HL-60/S4 treated with retinoic acid at 250 ng/mL for 4 days and 3 days (cell line): ENCODE measurements around the gene SLK.

Experiments
- in situ Hi-C: fragments of 300-500 bp; cut with MboI; formaldehyde crosslinking; loops from 2 replicates; pipeline ENCODE4 v1.7.0; 2022; ENCODE audit warnings: low sequenced_read_pairs

The SLK gene

GRCh38 chr10:104045151-104046089, 78.5 kb downstream of the SLK start:
- in situ Hi-C loops: no loop called here

- in situ Hi-C loops: no loop called here
Measured at GRCh38 chr10:104046651-104047050, 79.7 kb downstream of the SLK start.

- in situ Hi-C loops: no loop called here
Measured at GRCh38 chr10:104049504-104050250, 82.7 kb downstream of the SLK start.

DNA sequence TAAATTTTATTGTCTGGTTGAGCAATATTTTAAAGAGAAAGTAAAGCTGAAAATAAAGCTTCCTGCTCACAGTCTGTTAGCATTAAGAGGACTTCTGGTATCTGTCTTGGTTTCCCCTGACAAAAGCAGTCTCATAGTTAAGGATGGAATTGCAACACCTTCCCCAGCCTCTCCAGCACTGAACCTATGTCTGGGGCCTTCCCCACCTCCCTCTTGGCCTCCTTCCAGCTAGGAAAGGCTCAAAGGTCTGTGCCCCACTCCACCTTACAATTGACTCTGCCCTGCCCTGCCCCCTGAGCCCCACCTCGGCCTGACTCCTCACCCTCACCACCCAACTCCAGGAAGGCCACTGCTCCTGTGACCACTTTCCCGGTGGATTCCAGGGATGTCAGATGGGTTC, 85.5 kb downstream of the SLK start:
- in situ Hi-C loops: no loop called here

DNA sequence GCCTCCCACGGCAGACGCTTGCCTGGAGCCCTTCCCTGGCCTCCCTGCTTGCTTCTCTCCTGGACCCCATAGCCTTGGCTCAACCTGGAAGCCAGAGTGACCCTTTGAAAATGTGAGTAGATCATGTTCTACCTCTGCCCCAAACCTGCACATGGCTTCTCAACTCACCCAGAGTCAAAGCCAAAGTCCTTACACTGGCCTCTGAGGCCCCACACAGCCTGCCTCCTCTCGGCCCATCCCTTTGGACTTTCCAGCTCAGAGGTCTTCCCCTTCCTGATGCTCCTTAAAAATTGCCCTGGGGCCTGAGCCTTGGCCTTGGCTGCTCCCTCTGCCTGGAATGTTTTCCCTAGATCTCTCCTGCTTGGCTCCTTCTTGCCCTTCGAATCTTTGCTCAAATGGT, 86.3 kb downstream of the SLK start:
- in situ Hi-C loops: no loop called here

DNA sequence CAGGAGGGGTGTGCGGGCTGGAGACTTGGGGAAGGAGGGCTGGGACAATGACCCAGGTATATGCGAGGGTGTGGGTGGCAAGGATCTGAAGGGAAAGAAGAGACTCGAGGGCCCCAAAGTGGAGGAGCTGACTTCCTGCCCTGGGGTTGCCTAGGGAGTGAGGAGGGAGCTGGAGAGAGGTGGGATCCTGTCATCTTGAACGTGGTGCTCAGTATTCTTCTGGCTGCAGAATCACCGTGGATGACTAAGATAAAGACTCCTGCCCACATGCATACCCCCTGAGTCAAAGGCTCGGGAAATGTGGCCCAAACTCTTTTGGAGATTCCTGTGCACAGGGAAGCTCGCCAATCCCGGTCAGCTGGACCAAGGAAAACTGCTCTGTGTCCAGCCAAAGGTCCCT, 87.5 kb downstream of the SLK start:
- in situ Hi-C loops: no loop called here

- in situ Hi-C loops: no loop called here
Measured at GRCh38 chr10:104056619-104057273, 89.8 kb downstream of the SLK start.

GRCh38 chr10:104057717-104058116, 90.8 kb downstream of the SLK start:
- in situ Hi-C loops: no loop called here

GRCh38 chr10:104059364-104059763, 92.4 kb downstream of the SLK start:
- in situ Hi-C loops: no loop called here

DNA sequence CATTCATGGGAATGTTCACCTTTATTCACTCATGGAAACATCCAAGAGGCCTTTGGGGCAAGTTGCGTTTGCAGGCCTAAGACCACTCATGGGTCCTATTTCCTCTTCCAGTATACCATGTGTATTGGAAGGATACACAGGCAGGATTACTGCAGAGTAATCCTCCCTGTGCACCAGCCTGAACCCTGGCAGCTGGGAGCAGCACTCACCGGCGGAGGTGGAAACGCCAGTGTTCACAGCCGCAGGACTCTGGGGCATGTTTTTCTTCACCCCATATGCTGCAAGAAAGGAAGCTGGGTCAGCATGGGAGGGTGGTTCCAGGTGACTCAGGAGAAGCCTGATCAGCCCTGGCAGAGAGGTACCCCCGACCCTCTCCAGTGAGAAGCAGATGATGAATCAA, 94.3 kb downstream of the SLK start:
- in situ Hi-C loops: no loop called here

DNA sequence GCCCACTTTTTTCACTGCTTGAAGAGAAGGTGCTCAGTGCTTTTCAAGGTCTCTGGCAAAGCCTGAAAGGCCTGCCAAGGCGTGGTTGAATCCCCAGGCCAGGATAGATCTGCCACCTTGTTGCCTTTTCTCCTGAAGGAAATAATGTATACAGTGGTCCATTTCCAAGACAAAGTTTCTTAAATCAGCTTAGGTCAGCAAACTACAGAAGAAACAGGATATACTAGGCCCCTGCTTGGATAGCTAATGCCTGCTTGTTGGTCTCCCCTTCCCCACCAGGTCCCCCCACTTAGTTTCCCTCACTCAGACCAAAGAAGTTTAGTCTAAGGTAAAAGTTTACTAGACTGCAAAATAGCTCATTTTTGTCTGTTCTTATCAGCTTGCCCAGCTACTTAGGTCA, 98.8 kb downstream of the SLK start:
- in situ Hi-C loops: no loop called here

- in situ Hi-C loops: no loop called here
Measured at GRCh38 chr10:104066945-104067344, 100.0 kb downstream of the SLK start.

DNA sequence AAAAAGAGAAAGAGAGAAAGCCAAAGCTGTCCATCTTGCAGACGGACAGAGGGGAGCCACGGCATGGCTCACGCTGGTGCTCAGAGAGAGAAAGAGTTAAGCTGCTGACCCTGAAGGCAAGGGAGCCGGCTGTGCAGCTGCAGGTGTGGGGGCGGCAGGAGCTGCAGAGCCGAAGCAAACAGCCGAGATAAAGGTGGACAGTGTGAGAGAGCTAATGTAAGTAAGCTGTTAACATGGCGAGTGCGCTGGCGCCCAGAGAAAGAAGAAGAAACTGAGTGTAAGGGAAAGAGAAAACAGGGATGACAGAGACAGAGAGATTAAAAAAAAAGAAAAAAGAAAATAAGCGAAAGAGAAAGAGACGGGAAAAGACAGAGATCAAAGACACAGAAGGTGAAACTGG, 100.6 kb downstream of the SLK start:
- in situ Hi-C loops: no loop called here

DNA sequence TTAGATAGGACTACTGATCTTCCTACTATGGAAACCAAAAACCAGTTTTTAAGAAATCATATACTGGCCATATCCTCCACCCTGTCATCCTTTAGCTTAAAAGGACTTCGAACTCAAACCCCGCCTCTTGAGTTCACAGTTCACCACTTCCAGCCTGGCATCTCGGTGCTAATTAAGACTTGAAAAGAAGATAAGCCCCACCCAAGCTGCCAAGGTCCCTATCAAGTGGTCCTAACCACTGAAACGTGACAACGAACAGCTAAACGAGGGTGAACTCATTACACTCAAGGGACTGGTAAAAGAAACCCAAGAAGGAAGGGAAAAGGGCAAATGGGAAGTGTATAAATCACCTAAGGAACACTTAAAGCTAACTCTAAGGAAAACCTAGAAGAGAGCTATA, 102.7 kb downstream of the SLK start:
- in situ Hi-C loops: no loop called here

GRCh38 chr10:104072786-104073185, 105.8 kb downstream of the SLK start:
- in situ Hi-C loops: no loop called here

GRCh38 chr10:104074505-104074904, 107.6 kb downstream of the SLK start:
- in situ Hi-C loops: no loop called here

DNA sequence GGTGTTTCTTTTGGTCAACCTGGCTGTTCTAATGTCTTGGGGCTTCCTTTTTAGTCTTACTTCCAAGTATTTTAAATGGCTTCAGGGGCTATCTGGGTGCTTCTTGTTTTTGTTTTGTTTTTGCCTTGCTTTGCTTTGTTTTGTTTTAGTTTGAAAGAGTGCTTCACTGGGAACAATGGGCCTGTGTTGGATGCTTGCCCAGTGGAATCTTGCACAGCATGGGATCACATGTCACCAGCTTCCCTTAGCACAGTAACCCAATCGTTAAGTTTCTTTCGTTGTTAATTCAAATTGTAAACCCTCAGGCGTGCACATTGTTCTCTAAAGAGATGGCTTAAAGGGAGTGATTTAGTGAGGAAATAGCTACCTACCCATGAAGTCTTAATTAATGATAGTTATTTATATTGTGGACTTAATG, 109.8 kb downstream of the SLK start:
- in situ Hi-C loops: no loop called here

- in situ Hi-C loops: no loop called here
Measured at GRCh38 chr10:104077247-104077646, 110.3 kb downstream of the SLK start.

GRCh38 chr10:104077663-104078151, 110.8 kb downstream of the SLK start:
- in situ Hi-C loops: no loop called here
